ENCODE measurements around the gene KIAA1328. TPM values are rescaled to one million over a fixed set of nuclear protein-coding genes. Genes with fewer than 3 reads are reported as not detected.

The KIAA1328 gene
- total RNA-seq, 1 donor from 2014 or later, result 5.8 TPM

- Histone ChIP-seq H3K36me3 (ENCODE audit: control insufficient read depth, insufficient read depth, low read length) (no peaks in the 10 kb centered on the region), H3K4me3 (ENCODE audit: low read depth, low read length) (no peak overlapping the region), H3K27me3 (ENCODE audit: control insufficient read depth, insufficient read depth, low read length) (no peaks in the 10 kb centered on the region)
- DNase-seq (ENCODE audit: low read depth) (no peak), FAIRE-seq (no peak)
- TF ChIP-seq CTCF (IDR thresholded peaks at IDR 0.05; ENCODE audit: insufficient read depth, low read length, severe bottlenecking), result no peak
Measured at GRCh38 chr18:37210781-37211180, 381.9 kb downstream of the KIAA1328 start.

- no peak overlapping the region for H3K4me3 ChIP-seq (ENCODE audit: low read depth, low read length)
- H3K27me3 ChIP-seq (ENCODE audit: control insufficient read depth, insufficient read depth, low read length), result no peaks in the 10 kb centered on the region
- H3K36me3 ChIP-seq (ENCODE audit: control insufficient read depth, insufficient read depth, low read length), result no peaks in the 10 kb centered on the region
- DNase-seq (ENCODE audit: low read depth), result no peak
- TF ChIP-seq CTCF (IDR thresholded peaks at IDR 0.05; ENCODE audit: insufficient read depth, low read length, severe bottlenecking), result no peak
- FAIRE-seq, result no peak
Measured at GRCh38 chr18:37218022-37218590, 389.2 kb downstream of the KIAA1328 start.

GRCh38 chr18:37219257-37219656 lies 390.3 kb downstream of the KIAA1328 start:
- no peak for DNase-seq (ENCODE audit: low read depth)
- H3K4me3 ChIP-seq (ENCODE audit: low read depth, low read length), result no peak overlapping the region
- no peaks in the 10 kb centered on the region for H3K36me3 ChIP-seq (ENCODE audit: control insufficient read depth, insufficient read depth, low read length)
- FAIRE-seq, result no peak
- H3K27me3 ChIP-seq (ENCODE audit: control insufficient read depth, insufficient read depth, low read length), result no peaks in the 10 kb centered on the region
- TF ChIP-seq CTCF (IDR thresholded peaks at IDR 0.05; ENCODE audit: insufficient read depth, low read length, severe bottlenecking), result no peak

- TF ChIP-seq CTCF (IDR thresholded peaks at IDR 0.05; ENCODE audit: insufficient read depth, low read length, severe bottlenecking), result no peak
- DNase-seq (ENCODE audit: low read depth) (no peak), FAIRE-seq (no peak)
- H3K27me3 ChIP-seq (ENCODE audit: control insufficient read depth, insufficient read depth, low read length), result no peaks in the 10 kb centered on the region
- H3K36me3 ChIP-seq (ENCODE audit: control insufficient read depth, insufficient read depth, low read length), result no peaks in the 10 kb centered on the region
- H3K4me3 ChIP-seq (ENCODE audit: low read depth, low read length), result no peak overlapping the region
Measured at GRCh38 chr18:37222354-37222998, 393.5 kb downstream of the KIAA1328 start.

- no peaks in the 10 kb centered on the region for H3K27me3 ChIP-seq (ENCODE audit: control insufficient read depth, insufficient read depth, low read length)
- FAIRE-seq (no peak), DNase-seq (ENCODE audit: low read depth) (no peak)
- no peak for TF ChIP-seq CTCF (IDR thresholded peaks at IDR 0.05; ENCODE audit: insufficient read depth, low read length, severe bottlenecking)
- no peak overlapping the region for H3K4me3 ChIP-seq (ENCODE audit: low read depth, low read length)
- no peaks in the 10 kb centered on the region for H3K36me3 ChIP-seq (ENCODE audit: control insufficient read depth, insufficient read depth, low read length)
Measured at GRCh38 chr18:37222999-37223378, 394.1 kb downstream of the KIAA1328 start.

GRCh38 chr18:37225279-37225678 lies 396.4 kb downstream of the KIAA1328 start:
- no peak for TF ChIP-seq CTCF (IDR thresholded peaks at IDR 0.05; ENCODE audit: insufficient read depth, low read length, severe bottlenecking)
- FAIRE-seq, result no peak
- no peaks in the 10 kb centered on the region for H3K36me3 ChIP-seq (ENCODE audit: control insufficient read depth, insufficient read depth, low read length)

More at GRCh38 chr18:37225279-37225678, 396.4 kb downstream of the KIAA1328 start:
- no peak for DNase-seq (ENCODE audit: low read depth)
- Histone ChIP-seq H3K4me3 (ENCODE audit: low read depth, low read length) (no peak overlapping the region), H3K27me3 (ENCODE audit: control insufficient read depth, insufficient read depth, low read length) (no peaks in the 10 kb centered on the region)
